Measurements from ENCODE around the gene ADD3. TPM values are rescaled to one million over a fixed set of nuclear protein-coding genes. Genes with fewer than 3 reads are reported as not detected.
"Not testable (repeated sequence)": the region's sequence is repeated elsewhere in the genome, so short reads cannot be mapped to it uniquely, and the experiment has no call there.

ADD3 gene
- total RNA-seq, 1 experiment from 2014 or later, result 86.7 TPM

- no peak for TF ChIP-seq TEAD1 (CRISPR knock-in tag; IDR thresholded peaks at IDR 0.05)
- TF ChIP-seq SP1 (CRISPR knock-in tag; conservative IDR thresholded peaks at IDR 0.05), result no peak
- no peak for TF ChIP-seq IRF2 (CRISPR knock-in tag; IDR thresholded peaks at IDR 0.05; ENCODE audit: borderline replicate concordance, low read depth)
- TF ChIP-seq ATF2 (CRISPR knock-in tag; IDR thresholded peaks at IDR 0.05; ENCODE audit: borderline replicate concordance, low read depth), result no peak
Observed at GRCh38 chr10:110048781-110049180, 41.0 kb downstream of the ADD3 start (continued).

GRCh38 chr10:110049889-110050591, 42.3 kb downstream of the ADD3 start:
- H3K27ac Mint-ChIP-seq; DNase-seq (ENCODE audit: low spot score); H3K4me1 Mint-ChIP-seq; ATAC-seq; H3K27me3 Mint-ChIP-seq (ENCODE audit: low read depth); H3K4me3 Mint-ChIP-seq; POLR2A ChIA-PET; CTCF ChIA-PET: not testable (repeated sequence)
- Mint-ChIP-seq H3K36me3 (peaks cover 34% of the 10 kb centered on the region), H3K9me3 (peaks cover 33% of the 10 kb centered on the region)

GRCh38 chr10:110051487-110051886, 43.7 kb downstream of the ADD3 start:
- peaks cover 6% of the 10 kb centered on the region; the same call in 1 of the 2 replicates for H3K4me1 Mint-ChIP-seq
- peaks cover 29% of the 10 kb centered on the region for H3K9me3 Mint-ChIP-seq
- DNase-seq (ENCODE audit: low spot score), result no peak
- no peak for ATAC-seq
- TF ChIP-seq MYBL2 (CRISPR knock-in tag; IDR thresholded peaks at IDR 0.05), result no peak
- TF ChIP-seq HMGA2 (CRISPR knock-in tag; IDR thresholded peaks at IDR 0.05), result no peak
- no peak for TF ChIP-seq GABPB1 (CRISPR knock-in tag; IDR thresholded peaks at IDR 0.05)
- TF ChIP-seq ATF1 (CRISPR knock-in tag; IDR thresholded peaks at IDR 0.05), result no peak
- TF ChIP-seq NR2C2 (CRISPR knock-in tag; IDR thresholded peaks at IDR 0.05), result no peak
- no peak for TF ChIP-seq PRRX2 (CRISPR knock-in tag; IDR thresholded peaks at IDR 0.05)
- no peak for TF ChIP-seq STAT6 (CRISPR knock-in tag; conservative IDR thresholded peaks at IDR 0.05; ENCODE audit: low read depth)
- no peak for TF ChIP-seq TCF7 (CRISPR knock-in tag; IDR thresholded peaks at IDR 0.05; ENCODE audit: low read depth)
- no peak for TF ChIP-seq FOXJ3 (CRISPR knock-in tag; IDR thresholded peaks at IDR 0.05; ENCODE audit: borderline replicate concordance)
- TF ChIP-seq ATF2 (CRISPR knock-in tag; IDR thresholded peaks at IDR 0.05; ENCODE audit: borderline replicate concordance, low read depth), result no peak
- ChIA-PET POLR2A (no interaction called here), CTCF (no interaction called here)
- H3K4me3 Mint-ChIP-seq, result no peak overlapping the region
- no peak overlapping the region for H3K27ac Mint-ChIP-seq
- H3K36me3 Mint-ChIP-seq, result peaks cover 31% of the 10 kb centered on the region
- no peaks in the 10 kb centered on the region; the same call in 1 of the 2 replicates for H3K27me3 Mint-ChIP-seq (ENCODE audit: low read depth)

- DNase-seq (ENCODE audit: low spot score) (no peak), ATAC-seq (no peak)
- H3K9me3 Mint-ChIP-seq, result peaks cover 15% of the 10 kb centered on the region
- H3K27ac Mint-ChIP-seq, result no peak overlapping the region
- peaks cover 15% of the 10 kb centered on the region for H3K4me1 Mint-ChIP-seq
- ChIA-PET CTCF (interaction anchor here (1.5 to 1.6 kb wide), 2 partner anchors 18 to 169 kb away, joined by 3 to 4 read pairs; no protein-coding TSS in a partner anchor), POLR2A (no interaction called here)
- peaks cover 20% of the 10 kb centered on the region for H3K36me3 Mint-ChIP-seq
- H3K4me3 Mint-ChIP-seq, result no peak overlapping the region
- H3K27me3 Mint-ChIP-seq (ENCODE audit: low read depth), result no peaks in the 10 kb centered on the region; the same call in 1 of the 2 replicates
- TF ChIP-seq PRDM15 (CRISPR knock-in tag; IDR thresholded peaks at IDR 0.05) (no peak), STAT6 (CRISPR knock-in tag; conservative IDR thresholded peaks at IDR 0.05; ENCODE audit: low read depth) (no peak), TEAD1 (CRISPR knock-in tag; IDR thresholded peaks at IDR 0.05) (no peak), E2F1 (CRISPR knock-in tag; IDR thresholded peaks at IDR 0.05) (no peak)
Observed at GRCh38 chr10:110052916-110053315, 45.1 kb downstream of the ADD3 start.

Data from WTC11 (cell line).